ENCODE data around the gene LARP4. TPM values are rescaled to one million over a fixed set of nuclear protein-coding genes. Genes with fewer than 3 reads are reported as not detected.

The LARP4 gene
- total and polyA plus RNA-seq, 9 of the 15 experiments (the other 6 are each of a cell fraction or from before 2014, with no cell fraction given): 31.6 to 84.5 (median 52.4) TPM

GRCh38 chr12:50477241-50477832 lies 76.7 kb downstream of the LARP4 start:
- ChIA-PET CTCF (ENCODE audit: low intra/inter-chr PET ratio) (no interaction called here), POLR2A (no interaction called here)
- Histone ChIP-seq H3K36me3 (ENCODE audit: control insufficient read depth, insufficient read depth, low read length) (peaks cover 60% of the 10 kb centered on the region; the same call in 2 of the 3 replicates), H3K27ac (ENCODE audit: extremely low read depth, low read depth, low read length) (no peak overlapping the region), H3K9me3 (replicated peaks; ENCODE audit: control insufficient read depth, insufficient read depth, low read depth, low read length) (no peaks in the 10 kb centered on the region), H3K79me2 (ENCODE audit: control insufficient read depth, insufficient read depth, low read length) (no peaks in the 10 kb centered on the region), H4K20me1 (replicated peaks; ENCODE audit: control insufficient read depth, insufficient read depth, low read length) (no peaks in the 10 kb centered on the region), H3K9ac (ENCODE audit: insufficient read depth in 1 of 2, low read depth in 2 of 2, low read length in 2 of 2) (no peak overlapping the region), H2AFZ (ENCODE audit: low read depth, low read length) (no peak overlapping the region), H3K4me3 (no peak overlapping the region), H3K4me1 (replicated peaks in 1 of 2; ENCODE audit: control insufficient read depth in 2 of 2, insufficient read depth in 2 of 2, low read length in 2 of 2) (no peaks in the 10 kb centered on the region), H3K9me1 (ENCODE audit: control insufficient read depth, insufficient read depth, low read length) (no peaks in the 10 kb centered on the region), H3K27me3 (ENCODE audit: control insufficient read depth in 2 of 2, insufficient read depth in 2 of 2, low read length in 2 of 2) (no peaks in the 10 kb centered on the region), H3K4me2 (ENCODE audit: insufficient read depth, low read length) (no peak overlapping the region)
- ATAC-seq (no peak), DNase-seq (ENCODE audit: extremely low read depth in 1 of 4, low spot score in 3 of 4) (no peak), FAIRE-seq (no peak)
- intact Hi-C loops (cut with micrococcal nuclease): no loop called here
- no TSS peak for BruUV-seq (replicated peaks)
- WGBS (ENCODE audit: insufficient coverage, low coverage, missing lambda C conversion rate): 94% methylated on average over 1 of the region's 1 CpG
- in situ Hi-C loops (cut with MboI): no loop called here
- no peak for TF ChIP-seq ZNF280B (CRISPR knock-in tag; IDR thresholded peaks at IDR 0.05)
- TF ChIP-seq POLR2B (IDR thresholded peaks at IDR 0.05; ENCODE audit: low read depth, partially characterized antibody): no peak
- TF ChIP-seq U2AF2 (optimal IDR thresholded peaks at IDR 0.05; ENCODE audit: low read depth, low read length): no peak
- TF ChIP-seq RFX5 (IDR thresholded peaks at IDR 0.05; ENCODE audit: low read depth, low read length): no peak
- no peak for TF ChIP-seq FOXO4 (CRISPR knock-in tag; IDR thresholded peaks at IDR 0.05)
- TF ChIP-seq SOX6 (IDR thresholded peaks at IDR 0.05): no peak
- TF ChIP-seq RBM14 (IDR thresholded peaks at IDR 0.05; ENCODE audit: borderline replicate concordance, insufficient read depth, low read depth, low read length): no peak
- TF ChIP-seq SFPQ (IDR thresholded peaks at IDR 0.05; ENCODE audit: low read depth, low read length): no peak
- TF ChIP-seq PRPF4 (IDR thresholded peaks at IDR 0.05; ENCODE audit: insufficient read depth, low read depth, low read length, poor library complexity, severe bottlenecking): no peak
- no peak for TF ChIP-seq POU5F1 (IDR thresholded peaks at IDR 0.05; ENCODE audit: borderline replicate concordance, low read depth, low read length, partially characterized antibody)
- no peak for TF ChIP-seq HMG20A (CRISPR knock-in tag; conservative IDR thresholded peaks at IDR 0.05)
- TF ChIP-seq ZKSCAN1 (IDR thresholded peaks at IDR 0.05; ENCODE audit: low read depth, low read length): no peak
- no peak for TF ChIP-seq CXXC5 (CRISPR knock-in tag; IDR thresholded peaks at IDR 0.05)
- TF ChIP-seq JUN (IDR thresholded peaks at IDR 0.05; ENCODE audit: borderline replicate concordance, low read depth, low read length): no peak
- TF ChIP-seq JUN (CRISPR knock-in tag; IDR thresholded peaks at IDR 0.05; ENCODE audit: borderline replicate concordance): no peak
- TF ChIP-seq HMG20B (CRISPR knock-in tag; IDR thresholded peaks at IDR 0.05): no peak
- TF ChIP-seq WHSC1 (IDR thresholded peaks at IDR 0.05; ENCODE audit: low read length): no peak
